Activated CD4-positive, alpha-beta T cell treated with anti-CD3 and anti-CD28 coated beads for 1 hour (primary cell): ENCODE measurements around the gene UNC79.
"Not testable (repeated sequence)": the region's sequence is repeated elsewhere in the genome, so short reads cannot be mapped to it uniquely, and the experiment has no call there.

ENCODE experiments used
- DNase-seq: peaks from one replicate; pipeline ENCODE4 v3.0.0-alpha.2; 2020

UNC79 gene

DNA sequence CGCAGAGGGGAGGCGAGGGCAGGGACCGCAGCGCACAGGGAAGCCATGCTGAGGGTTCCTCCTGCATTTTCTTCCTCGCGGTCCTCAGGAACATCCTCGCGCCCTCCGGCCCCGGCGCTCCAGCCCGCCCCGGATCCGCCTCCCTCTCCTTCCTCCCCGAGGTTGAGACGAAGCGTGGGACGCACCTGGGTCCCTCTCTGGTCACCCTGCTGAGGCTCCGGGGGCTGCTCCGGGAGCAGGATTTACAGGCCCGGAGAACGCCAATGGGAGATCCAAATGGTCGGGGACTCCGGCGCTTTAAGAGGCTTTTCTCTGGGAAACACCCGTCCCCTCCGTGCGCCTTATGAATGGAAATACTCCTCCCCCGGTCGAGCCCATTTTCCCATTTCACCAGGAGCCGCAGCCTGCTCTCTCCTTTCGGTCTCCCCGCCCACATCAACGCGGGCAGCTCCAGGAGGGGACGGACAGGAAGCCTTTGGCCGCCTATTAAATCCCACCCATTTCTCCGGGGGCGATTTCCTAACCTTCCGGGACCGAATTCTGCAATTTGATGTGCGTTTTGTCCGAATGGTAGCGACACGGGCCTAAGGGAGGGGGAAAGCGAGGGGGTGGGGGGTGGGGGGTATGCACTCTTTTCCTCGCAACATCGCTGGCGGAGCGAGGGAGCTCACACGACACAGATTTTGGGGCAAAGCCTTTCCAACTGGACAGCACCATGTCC, at the start of gene UNC79:
Gene UNC79, plus strand, starts transcription at position 625 of the 721 bp plus-strand sequence. Its CDS starts 91 bp downstream, at position 716.
- no peak for DNase-seq

DNA sequence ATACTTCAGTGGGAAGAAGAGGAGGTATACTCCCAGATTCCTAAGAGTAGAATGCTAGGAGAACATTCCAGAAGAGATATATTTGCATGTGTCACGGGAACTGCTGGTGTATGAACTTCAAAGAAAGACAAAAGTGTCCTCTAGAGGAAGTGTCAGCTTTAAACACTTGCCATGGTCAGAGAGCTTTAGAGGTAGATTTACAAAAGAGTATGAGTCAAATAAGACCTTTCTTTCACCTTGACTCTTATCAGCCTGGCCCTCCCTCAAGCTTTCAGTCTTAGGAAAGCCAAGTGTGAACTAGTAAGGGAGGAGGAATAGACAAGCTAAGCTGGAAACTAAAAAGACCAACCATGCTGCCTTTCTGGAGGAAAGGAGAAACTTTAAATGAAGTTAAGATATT, 49.1 kb upstream of the UNC79 start:
- DNase-seq, result no peak

DNA sequence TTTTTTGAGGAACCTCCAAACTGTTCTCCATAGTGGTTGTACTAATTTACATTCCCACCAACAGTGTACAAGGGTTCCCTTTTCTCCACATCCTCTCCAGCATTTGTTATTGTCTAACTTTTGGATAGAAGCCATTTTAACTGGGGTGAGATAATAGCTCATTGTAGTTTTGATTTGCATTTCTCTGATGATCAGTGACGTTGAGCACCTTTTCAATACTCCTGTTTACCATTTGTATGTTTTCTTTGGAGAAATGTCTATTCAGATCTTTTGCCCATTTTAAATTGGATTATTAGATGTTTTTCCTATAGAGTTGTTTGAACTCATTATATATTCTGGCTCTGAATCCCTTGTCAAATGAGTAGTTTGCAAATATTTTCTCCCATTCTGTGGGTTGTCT, 46.5 kb upstream of the UNC79 start:
- not testable (repeated sequence) for DNase-seq

DNA sequence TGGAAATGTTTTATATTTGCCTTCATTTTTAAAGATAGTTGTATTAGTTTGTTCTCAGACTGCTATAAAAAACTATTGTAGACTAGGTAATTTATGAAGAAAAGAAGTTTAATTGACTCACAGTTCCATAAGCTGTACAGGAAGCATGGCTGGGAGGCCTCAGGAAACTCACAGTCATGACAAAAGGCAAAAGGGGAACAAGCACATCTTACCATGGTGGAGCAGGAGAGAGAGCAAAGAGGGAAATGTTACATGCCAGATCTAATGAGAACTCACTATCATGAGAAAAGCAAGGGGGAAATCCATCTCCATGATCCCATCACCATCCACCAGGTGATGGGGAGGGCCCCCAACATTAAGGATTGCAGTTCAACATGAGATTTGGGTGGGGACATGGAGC, 35.5 kb upstream of the UNC79 start:
- DNase-seq, result no peak

DNA sequence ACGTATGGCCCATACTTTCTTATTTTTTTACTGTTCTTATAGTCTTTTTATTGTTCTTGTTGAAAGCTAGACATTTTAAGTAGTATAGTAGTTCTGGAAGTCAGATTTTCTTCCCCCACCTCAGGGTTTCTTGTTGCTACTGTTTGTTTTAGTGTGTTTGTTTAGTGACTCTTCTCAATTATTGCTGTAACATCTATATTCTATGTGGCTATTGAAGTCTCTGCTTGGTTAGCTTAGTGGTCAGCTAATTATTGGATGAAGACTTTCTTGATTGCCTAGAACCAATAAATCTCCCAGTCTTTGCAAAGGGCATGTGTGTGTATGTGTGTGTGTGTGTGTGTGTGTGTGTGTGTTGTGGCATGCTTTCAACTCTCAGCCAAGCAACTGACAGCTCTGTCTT, 34.3 kb upstream of the UNC79 start:
- no peak for DNase-seq

DNA sequence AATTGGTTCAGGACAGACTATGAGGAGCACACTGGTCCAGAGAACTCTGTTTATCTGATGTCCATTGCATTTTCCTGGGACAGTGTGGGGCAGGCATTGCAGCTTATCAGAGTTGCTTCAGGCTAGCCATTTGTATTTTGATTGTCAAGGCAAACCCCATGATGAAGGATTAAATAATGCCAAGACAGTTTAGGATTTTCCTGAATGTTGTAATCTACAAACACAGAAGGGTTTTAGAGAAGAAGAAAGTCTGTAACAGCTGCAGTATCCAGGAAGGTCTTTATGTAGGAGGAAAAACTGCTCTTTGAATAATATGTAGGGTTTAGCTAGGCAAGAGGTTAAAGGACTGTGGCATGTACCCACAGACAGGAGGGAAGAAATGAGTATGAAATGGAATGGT, 32.2 kb upstream of the UNC79 start:
- no peak for DNase-seq

DNA sequence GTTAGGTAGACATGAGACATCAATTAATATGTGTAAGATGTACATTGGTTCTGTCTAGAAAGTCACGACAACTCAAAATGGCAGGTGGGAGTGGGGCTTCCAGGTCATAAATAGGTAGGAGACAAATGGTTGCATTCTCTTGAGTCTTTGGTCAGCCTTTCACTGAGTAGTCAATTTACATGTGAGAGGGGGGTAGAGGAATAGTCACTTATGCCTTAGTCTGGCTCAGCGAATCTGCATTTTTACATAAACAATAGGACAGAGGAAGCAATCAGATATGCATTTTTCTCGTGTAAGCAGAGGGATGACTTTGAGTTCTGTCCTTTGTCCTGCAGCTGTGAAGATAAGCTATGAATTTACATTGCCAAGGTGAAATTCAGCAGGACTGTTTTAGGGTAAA, 27.8 kb upstream of the UNC79 start:
- no peak for DNase-seq

DNA sequence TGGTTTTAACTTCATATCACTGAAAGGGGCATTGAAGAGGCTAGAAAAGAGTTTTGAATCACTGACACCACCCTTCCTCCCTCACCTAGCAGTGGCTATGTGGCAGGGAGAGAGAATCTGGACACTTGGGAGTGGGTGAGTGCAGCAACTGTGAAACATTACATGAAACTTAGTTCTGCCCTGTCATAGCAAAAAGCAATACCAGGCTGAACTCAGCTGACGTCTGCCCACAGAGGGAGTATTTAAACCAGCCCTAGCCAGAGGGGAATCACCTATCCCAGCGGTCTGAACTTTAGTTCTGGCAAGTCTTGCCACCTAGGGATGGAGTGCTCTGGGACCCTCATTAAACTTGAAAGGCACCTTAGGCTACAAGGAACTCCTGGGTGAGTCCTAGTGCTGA, 20.7 kb upstream of the UNC79 start:
- no peak for DNase-seq

DNA sequence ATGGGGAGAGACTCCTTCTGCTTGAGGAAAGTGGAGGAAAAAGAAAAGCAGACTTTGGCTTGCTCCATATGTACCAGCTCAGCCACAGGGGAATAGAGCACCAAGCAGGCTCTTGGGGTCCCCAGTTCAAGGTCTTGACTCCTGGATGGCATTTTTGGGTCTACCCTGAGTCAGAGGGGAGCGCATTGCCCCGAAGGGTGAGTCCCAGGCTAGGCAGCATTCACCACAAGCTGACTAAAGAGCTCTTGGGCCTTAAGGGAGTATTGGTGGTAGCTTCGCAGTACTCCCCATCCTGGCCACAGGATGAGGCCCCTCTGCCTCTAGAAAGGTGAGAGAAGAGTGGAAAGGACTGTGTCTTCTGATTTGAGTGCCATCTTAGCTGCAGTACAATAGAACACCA, 19.8 kb upstream of the UNC79 start:
- no peak for DNase-seq

DNA sequence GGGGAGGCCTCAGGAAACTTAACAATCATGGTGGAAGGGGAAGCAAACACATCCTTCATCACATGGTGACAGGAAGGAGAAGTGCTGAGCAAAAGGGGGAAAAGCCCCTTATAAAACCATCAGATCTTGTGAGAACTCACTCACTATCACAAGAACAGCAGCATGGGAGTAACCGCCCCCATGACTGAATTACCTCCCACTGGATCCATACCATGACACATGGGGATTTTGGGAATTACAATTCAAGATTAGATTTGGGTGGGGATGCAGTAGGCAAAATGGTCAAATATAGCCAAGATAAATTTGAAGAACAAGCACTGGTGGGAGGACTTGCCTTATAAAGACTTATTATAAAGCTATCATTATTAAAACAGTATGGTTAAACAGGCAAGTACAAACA, 5.6 kb upstream of the UNC79 start:
- not testable (repeated sequence) for DNase-seq

DNA sequence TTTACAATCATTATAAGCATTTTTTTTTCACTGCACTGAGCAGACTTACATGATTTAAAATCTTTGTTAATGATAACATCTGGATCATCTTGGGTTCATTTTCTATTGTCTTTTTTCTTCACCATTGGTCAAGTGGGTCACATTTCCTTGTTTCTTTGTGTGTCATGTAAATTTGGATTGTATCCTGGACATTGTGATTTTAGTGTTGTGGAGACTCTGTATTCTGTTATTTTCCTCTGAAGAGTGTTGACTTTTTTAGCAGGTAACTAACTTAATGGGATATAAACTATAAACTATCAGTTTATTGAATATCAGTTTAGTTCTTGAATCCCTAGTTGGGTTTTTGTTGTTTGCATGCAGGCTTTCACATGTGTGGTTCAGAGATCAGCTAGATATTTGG, 4.0 kb upstream of the UNC79 start:
- no peak for DNase-seq

DNA sequence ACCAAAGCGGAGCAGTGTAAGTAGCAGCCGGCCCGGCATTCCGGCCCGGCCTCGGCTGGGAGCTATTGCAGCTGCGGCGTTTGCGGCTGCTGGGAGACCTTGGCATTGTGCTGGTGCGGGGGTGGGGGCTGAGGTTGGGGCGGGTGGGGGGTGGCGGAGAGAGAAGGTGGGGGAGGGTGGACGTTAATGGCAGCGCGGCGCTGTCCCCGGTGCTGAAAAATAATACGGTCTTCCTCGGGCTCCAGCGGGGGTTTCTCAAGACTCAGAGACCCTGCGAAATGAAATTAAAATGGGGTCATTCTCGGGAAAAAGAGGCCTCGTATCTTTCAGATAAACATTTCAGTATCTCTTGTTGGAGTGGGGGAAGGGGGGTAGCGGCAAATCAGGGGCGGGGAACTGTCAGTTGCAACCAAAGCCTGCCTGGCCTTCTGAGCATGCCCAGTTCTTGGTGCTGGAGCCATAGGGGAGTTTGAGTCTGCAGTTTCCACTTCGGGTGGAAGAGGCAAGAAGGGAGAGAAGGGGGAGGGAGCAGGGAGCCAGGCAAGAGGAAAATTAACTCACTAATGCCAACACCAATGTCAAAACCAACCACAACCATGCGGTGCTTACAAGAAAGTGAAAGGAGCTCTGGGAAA, 414 bp downstream of the UNC79 start:
- DNase-seq, result no peak

DNA sequence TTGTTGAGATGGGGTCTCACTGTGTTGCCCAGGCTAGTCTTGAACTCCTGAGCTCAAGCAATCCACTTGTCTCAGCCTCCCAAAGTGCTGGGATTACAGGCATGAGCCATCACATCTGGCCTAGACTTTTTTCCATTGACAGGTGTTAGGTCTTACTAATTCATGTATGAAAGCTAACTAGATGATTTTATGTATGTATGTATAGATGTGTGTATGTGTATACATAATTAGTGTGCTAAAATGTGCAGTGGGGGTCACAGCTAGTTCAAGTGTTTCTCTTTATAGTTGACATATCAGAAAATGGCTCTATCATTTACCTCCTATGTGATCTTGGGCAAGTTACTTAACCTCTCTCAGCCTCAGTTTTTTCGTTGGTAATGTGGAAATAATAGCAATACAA, 23.5 kb downstream of the UNC79 start:
- no peak for DNase-seq

DNA sequence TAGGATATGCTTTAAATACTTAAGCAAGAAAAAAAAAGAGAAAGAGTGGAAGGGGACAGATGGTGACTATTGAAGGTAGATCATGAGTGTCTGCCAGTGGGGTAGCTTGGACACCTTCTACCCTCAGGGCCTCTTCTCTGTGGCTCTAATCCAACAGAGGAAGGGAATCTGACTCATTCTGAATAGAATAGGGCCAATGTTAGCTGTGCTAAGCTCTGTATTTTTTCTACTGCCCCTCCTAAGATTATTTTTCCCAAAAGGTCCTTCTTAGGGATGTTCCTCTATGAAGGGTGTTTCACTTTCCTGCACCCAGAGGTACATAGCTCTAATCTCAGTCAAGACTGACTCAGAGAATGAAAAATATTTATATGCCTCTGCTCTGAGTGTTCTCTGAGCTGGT, 25.6 kb downstream of the UNC79 start:
- no peak for DNase-seq

DNA sequence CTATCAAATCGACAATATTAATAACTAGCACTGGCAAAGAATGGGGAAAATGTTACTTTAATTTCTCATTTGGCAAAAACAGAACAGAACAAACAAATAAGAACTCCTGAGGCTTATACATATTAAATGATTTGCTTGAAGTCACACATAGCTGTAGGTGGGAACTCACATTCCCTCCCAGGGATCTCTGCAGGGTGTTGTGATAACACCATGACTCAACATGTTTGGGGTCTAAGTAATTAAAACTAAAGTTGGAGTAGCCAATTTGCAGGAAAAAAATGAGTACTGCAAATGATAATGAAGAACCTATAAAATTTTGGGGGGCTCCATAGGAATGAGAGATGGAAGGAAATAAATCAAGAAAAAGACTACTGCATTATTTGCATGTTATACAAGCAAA, 27.5 kb downstream of the UNC79 start:
- no peak for DNase-seq

DNA sequence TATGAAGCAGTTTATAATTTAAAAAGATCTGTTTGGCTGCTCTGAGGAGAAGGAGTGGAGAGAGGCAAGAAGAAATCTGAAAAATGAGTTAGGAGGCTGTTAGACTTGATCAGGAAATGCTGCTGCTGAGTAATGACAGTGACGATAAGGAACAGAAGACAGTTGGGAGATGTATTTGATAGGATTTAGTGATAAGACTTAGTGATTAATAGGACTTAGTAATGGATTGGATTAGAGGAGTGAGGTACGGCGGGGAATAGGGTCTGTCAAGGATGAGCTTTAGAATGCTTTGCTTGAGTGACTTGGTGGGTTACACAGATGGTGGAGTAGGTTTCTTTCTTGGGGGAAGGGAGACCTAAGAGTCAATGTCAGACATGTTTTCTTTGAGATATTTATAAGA, 31.7 kb downstream of the UNC79 start:
- no peak for DNase-seq

DNA sequence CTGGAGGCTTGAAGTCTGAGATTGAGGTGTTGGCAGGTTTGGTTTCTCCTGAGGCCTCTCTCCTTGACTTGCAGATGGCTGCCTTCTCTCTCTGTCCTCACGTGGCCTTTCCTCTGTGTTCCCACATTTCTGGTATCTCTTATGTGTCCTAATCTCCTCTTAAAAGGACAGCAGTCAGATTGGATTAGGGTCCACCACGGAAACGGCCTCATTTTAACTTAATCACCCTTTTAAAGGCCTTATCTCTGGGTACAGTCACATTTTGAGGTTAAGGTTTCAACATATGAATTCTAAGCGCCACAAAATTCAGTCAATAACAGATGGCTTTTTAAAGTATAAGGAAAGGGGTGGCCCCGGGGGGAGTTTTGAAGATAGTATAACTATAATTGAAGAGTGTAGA, 33.5 kb downstream of the UNC79 start:
- DNase-seq, result no peak

DNA sequence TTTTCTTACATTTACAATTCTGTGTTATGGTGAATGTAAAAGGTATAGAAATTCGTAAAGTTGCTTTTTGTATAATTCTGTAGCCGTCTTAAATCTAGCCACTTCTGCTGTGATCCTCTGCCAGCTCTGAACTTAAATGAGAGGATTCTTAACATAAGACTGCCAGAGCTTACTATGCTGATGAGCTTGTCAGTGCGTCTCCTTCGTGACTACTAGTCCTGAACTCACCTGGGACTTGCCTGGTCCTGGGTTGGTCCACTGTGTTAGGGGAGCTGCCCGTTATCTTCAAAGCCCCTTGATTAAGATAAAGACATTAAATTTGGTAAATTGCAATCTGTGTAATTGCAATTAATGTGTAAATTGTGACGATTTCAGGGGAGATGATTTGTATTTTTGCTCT, 44.7 kb downstream of the UNC79 start:
- DNase-seq, result no peak

DNA sequence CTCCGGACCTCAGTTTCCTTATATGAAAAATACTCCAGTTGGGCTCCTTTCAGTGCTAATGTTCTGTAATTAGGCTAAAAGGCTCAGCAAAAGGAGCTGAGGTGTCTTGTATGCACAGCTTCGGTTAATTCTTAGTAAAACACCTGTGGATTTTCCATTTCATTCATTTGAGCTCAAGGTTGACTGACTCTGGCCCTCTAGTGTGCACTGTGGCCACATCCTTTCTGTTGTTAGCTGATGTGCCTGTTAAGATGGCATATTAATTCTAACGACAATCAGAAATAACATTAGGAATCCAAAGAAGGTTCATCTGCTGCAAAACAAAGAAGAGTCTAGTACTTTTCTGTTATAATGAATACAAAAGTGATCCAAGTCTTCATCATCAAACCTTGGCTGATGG, 45.6 kb downstream of the UNC79 start:
- DNase-seq, result no peak

DNA sequence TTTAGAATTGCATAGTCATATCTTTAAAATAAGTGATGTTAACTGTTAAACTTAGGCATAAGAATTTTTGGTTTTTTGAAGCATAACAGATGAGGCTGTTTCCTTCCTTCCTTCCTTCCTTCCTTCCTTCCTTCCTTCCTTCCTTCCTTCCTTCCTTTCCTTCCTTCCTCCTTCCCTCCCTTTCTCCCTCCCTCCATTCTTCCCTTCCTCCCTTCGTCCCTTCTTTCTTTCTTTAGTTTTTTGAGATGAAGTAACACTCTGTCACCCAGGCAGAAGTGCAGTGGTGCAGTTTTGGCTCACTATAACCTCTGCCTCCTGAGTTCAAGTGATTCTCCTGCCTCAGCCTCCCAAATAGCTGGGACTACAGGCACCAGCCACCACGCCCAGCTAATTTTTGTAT, 48.3 kb downstream of the UNC79 start:
- not testable (repeated sequence) for DNase-seq

DNA sequence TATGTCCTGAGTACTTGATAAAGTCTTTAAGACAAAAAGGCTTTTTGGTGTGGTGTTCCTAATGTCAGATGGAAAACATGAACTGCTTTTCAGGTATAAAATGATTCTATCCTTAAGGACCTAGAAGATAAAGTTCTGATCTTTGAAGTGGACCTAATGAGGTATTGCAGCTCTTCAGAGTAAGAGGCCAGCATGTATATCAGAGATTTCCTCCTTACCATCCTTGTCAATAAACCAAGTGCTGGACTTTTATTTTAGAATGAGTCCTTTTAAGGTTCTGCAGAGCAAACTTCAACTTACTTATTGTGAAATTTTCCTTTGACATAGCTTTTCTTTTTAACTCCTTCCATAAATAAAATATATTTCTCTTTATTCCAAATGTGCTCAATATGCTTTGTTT, 50.1 kb downstream of the UNC79 start:
- DNase-seq, result no peak

DNA sequence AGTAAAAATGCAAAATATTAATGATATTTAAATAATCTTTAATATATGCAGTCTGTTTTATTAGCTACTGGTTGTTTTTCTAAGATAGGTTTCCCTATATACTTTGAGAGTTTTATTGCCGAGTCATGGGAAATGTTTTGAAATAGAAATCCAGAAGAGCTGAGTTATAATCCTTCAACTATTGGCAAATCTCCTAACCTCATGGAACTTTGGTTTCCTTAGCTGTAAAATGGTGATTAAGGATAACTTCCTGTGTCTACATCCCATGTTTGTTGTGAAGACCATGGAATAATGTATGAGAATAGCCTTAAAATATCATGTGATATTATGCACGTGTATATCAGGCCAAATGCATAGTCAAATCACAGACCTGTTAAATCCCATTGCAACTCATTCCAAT, 51.0 kb downstream of the UNC79 start:
- no peak for DNase-seq

DNA sequence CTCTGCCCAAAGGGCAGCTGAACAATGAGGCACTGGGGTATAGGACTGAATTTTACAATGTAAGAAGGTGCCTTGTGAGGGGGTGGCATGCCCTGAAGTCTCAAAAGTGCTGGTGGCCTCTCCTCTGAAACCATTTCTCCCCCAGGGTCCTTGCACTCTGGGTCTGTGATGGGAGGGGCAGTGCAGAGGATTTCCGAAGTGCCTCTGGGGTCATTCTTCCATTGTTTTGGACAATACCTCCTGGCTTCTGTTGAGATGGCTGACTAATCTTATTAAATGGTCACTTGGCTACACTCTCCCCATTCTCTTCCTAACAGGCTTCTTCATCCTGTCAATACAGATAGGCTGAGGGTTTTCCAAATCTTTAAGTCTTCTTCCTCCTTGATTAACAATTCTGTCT, 59.3 kb downstream of the UNC79 start:
- DNase-seq, result no peak

DNA sequence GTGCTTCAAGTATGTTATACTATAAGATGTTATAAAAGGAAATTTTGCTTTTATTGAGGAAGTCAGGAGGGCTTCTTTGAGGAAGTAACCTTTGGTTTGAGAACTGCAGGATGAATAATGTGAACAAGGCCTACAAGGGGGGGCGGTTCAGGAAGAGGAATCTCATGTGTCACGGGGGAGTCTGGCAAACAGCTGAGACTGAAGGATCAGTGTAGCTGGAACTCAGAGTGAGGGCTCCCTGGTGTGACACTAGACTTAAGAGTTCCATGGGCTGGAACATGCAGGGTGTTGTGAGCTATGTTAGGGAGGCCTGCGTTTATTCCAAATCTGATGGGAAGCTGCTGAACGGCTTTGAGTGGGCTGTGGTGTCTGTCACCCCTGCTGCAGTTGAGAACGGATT, 62.3 kb downstream of the UNC79 start:
- DNase-seq, result no peak

DNA sequence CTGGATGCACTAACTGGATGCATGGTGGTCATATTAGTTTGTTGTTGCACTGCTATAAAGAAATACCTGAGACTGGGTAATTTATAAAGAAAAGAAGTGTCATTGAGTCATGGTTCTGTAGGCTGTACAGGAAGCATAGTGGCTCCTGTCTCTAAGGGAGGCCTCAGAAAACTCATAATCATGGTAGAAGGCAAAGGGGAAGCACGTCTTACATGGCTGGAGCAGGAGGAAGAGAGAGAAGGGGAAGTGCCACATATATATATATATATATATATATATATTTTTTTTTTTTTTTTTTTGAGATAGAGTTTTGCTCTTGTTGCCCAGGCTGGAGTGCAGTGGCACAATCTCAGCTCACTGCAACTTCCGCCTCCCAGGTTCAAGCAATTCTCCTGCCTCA, 62.9 kb downstream of the UNC79 start:
- not testable (repeated sequence) for DNase-seq
